ENCODE data around the gene MEOX2.

The MEOX2 gene

GRCh38 chr7:15650787-15651186 lies 35.7 kb downstream of the MEOX2 start:
- H3K4me1 ChIP-seq (ENCODE audit: control insufficient read depth in 1 of 2, insufficient read depth in 2 of 2, low read length in 2 of 2) = no peaks in the 10 kb centered on the region
- H3K4me3 ChIP-seq (ENCODE audit: low read depth in 1 of 2, low read length in 2 of 2) = no peak overlapping the region
- H3K27ac ChIP-seq (ENCODE audit: low read length) = no peak overlapping the region
- H3K9me3 ChIP-seq (ENCODE audit: control insufficient read depth in 1 of 2, low read length in 2 of 2) = no peaks in the 10 kb centered on the region
- no peaks in the 10 kb centered on the region for H3K36me3 ChIP-seq (ENCODE audit: control insufficient read depth in 1 of 2, insufficient read depth in 2 of 2, low read length in 2 of 2)
- H3K27me3 ChIP-seq (ENCODE audit: low read depth, low read length) = no peaks in the 10 kb centered on the region

- peaks cover 0 to 4% of the 10 kb centered on the region in 2 donors for H3K4me1 ChIP-seq (ENCODE audit: control insufficient read depth in 1 of 2, insufficient read depth in 2 of 2, low read length in 2 of 2)
- no peaks in the 10 kb centered on the region for H3K9me3 ChIP-seq (ENCODE audit: control insufficient read depth in 1 of 2, low read length in 2 of 2)
- H3K4me3 ChIP-seq (ENCODE audit: low read depth in 1 of 2, low read length in 2 of 2) = peak overlapping the region in 1 of 2 donors; percentile 5
- H3K27ac ChIP-seq (ENCODE audit: low read length) = no peak overlapping the region
- H3K36me3 ChIP-seq (ENCODE audit: control insufficient read depth in 1 of 2, insufficient read depth in 2 of 2, low read length in 2 of 2) = no peaks in the 10 kb centered on the region
- H3K27me3 ChIP-seq (ENCODE audit: low read depth, low read length) = no peaks in the 10 kb centered on the region
Observed at GRCh38 chr7:15648461-15648961, 38.0 kb downstream of the MEOX2 start.

GRCh38 chr7:15647309-15647708 lies 39.2 kb downstream of the MEOX2 start:
- Histone ChIP-seq H3K27ac (ENCODE audit: low read length) (no peak overlapping the region), H3K4me1 (ENCODE audit: control insufficient read depth in 1 of 2, insufficient read depth in 2 of 2, low read length in 2 of 2) (peaks cover 0 to 4% of the 10 kb centered on the region in 2 donors), H3K36me3 (ENCODE audit: control insufficient read depth in 1 of 2, insufficient read depth in 2 of 2, low read length in 2 of 2) (no peaks in the 10 kb centered on the region), H3K4me3 (ENCODE audit: low read depth in 1 of 2, low read length in 2 of 2) (no peak overlapping the region), H3K9me3 (ENCODE audit: control insufficient read depth in 1 of 2, low read length in 2 of 2) (no peaks in the 10 kb centered on the region), H3K27me3 (ENCODE audit: low read depth, low read length) (no peaks in the 10 kb centered on the region)

GRCh38 chr7:15643000-15643705 lies 43.3 kb downstream of the MEOX2 start:
- H3K36me3 ChIP-seq (ENCODE audit: control insufficient read depth in 1 of 2, insufficient read depth in 2 of 2, low read length in 2 of 2) = no peaks in the 10 kb centered on the region

GRCh38 chr7:15628876-15629275 lies 57.6 kb downstream of the MEOX2 start:
- no peaks in the 10 kb centered on the region for H3K27me3 ChIP-seq (ENCODE audit: low read depth, low read length)
- no peak overlapping the region for H3K27ac ChIP-seq (ENCODE audit: low read length)
- no peak overlapping the region for H3K4me3 ChIP-seq (ENCODE audit: low read depth in 1 of 2, low read length in 2 of 2)
- no peaks in the 10 kb centered on the region for H3K9me3 ChIP-seq (ENCODE audit: control insufficient read depth in 1 of 2, low read length in 2 of 2)
- H3K36me3 ChIP-seq (ENCODE audit: control insufficient read depth in 1 of 2, insufficient read depth in 2 of 2, low read length in 2 of 2) = no peaks in the 10 kb centered on the region
- H3K4me1 ChIP-seq (ENCODE audit: control insufficient read depth in 1 of 2, insufficient read depth in 2 of 2, low read length in 2 of 2) = peaks cover 0 to 7% of the 10 kb centered on the region in 2 donors

More at GRCh38 chr7:15643000-15643705, 43.3 kb downstream of the MEOX2 start:
- no peaks in the 10 kb centered on the region for H3K9me3 ChIP-seq (ENCODE audit: control insufficient read depth in 1 of 2, low read length in 2 of 2)
- no peak overlapping the region for H3K4me3 ChIP-seq (ENCODE audit: low read depth in 1 of 2, low read length in 2 of 2)
- H3K27me3 ChIP-seq (ENCODE audit: low read depth, low read length) = no peaks in the 10 kb centered on the region
- H3K4me1 ChIP-seq (ENCODE audit: control insufficient read depth in 1 of 2, insufficient read depth in 2 of 2, low read length in 2 of 2) = peaks cover 0 to 4% of the 10 kb centered on the region in 2 donors
- H3K27ac ChIP-seq (ENCODE audit: low read length) = no peak overlapping the region

GRCh38 chr7:15626041-15626440 lies 60.4 kb downstream of the MEOX2 start:
- no peak overlapping the region for H3K27ac ChIP-seq (ENCODE audit: low read length)
- H3K4me3 ChIP-seq (ENCODE audit: low read depth in 1 of 2, low read length in 2 of 2) = no peak overlapping the region
- no peaks in the 10 kb centered on the region for H3K36me3 ChIP-seq (ENCODE audit: control insufficient read depth in 1 of 2, insufficient read depth in 2 of 2, low read length in 2 of 2)
- H3K9me3 ChIP-seq (ENCODE audit: control insufficient read depth in 1 of 2, low read length in 2 of 2) = no peaks in the 10 kb centered on the region
- no peaks in the 10 kb centered on the region for H3K27me3 ChIP-seq (ENCODE audit: low read depth, low read length)
- peaks cover 0 to 7% of the 10 kb centered on the region in 2 donors for H3K4me1 ChIP-seq (ENCODE audit: control insufficient read depth in 1 of 2, insufficient read depth in 2 of 2, low read length in 2 of 2)

GRCh38 chr7:15625466-15625865 lies 61.0 kb downstream of the MEOX2 start:
- Histone ChIP-seq H3K4me3 (ENCODE audit: low read depth in 1 of 2, low read length in 2 of 2) (no peak overlapping the region), H3K9me3 (ENCODE audit: control insufficient read depth in 1 of 2, low read length in 2 of 2) (no peaks in the 10 kb centered on the region), H3K27me3 (ENCODE audit: low read depth, low read length) (no peaks in the 10 kb centered on the region), H3K36me3 (ENCODE audit: control insufficient read depth in 1 of 2, insufficient read depth in 2 of 2, low read length in 2 of 2) (no peaks in the 10 kb centered on the region), H3K4me1 (ENCODE audit: control insufficient read depth in 1 of 2, insufficient read depth in 2 of 2, low read length in 2 of 2) (peaks cover 0 to 7% of the 10 kb centered on the region in 2 donors), H3K27ac (ENCODE audit: low read length) (no peak overlapping the region)

GRCh38 chr7:15621468-15621867 lies 65.0 kb downstream of the MEOX2 start:
- H3K4me3 ChIP-seq (ENCODE audit: low read depth in 1 of 2, low read length in 2 of 2) = no peak overlapping the region
- H3K36me3 ChIP-seq (ENCODE audit: control insufficient read depth in 1 of 2, insufficient read depth in 2 of 2, low read length in 2 of 2) = no peaks in the 10 kb centered on the region
- no peaks in the 10 kb centered on the region for H3K27me3 ChIP-seq (ENCODE audit: low read depth, low read length)
- no peaks in the 10 kb centered on the region for H3K9me3 ChIP-seq (ENCODE audit: control insufficient read depth in 1 of 2, low read length in 2 of 2)
- H3K4me1 ChIP-seq (ENCODE audit: control insufficient read depth in 1 of 2, insufficient read depth in 2 of 2, low read length in 2 of 2) = no peaks in the 10 kb centered on the region
- H3K27ac ChIP-seq (ENCODE audit: low read length) = no peak overlapping the region

- Histone ChIP-seq H3K27ac (ENCODE audit: low read length) (no peak overlapping the region), H3K4me1 (ENCODE audit: control insufficient read depth in 1 of 2, insufficient read depth in 2 of 2, low read length in 2 of 2) (no peaks in the 10 kb centered on the region), H3K9me3 (ENCODE audit: control insufficient read depth in 1 of 2, low read length in 2 of 2) (no peaks in the 10 kb centered on the region), H3K4me3 (ENCODE audit: low read depth in 1 of 2, low read length in 2 of 2) (no peak overlapping the region), H3K36me3 (ENCODE audit: control insufficient read depth in 1 of 2, insufficient read depth in 2 of 2, low read length in 2 of 2) (no peaks in the 10 kb centered on the region), H3K27me3 (ENCODE audit: low read depth, low read length) (no peaks in the 10 kb centered on the region)
Observed at GRCh38 chr7:15620491-15621185, 65.8 kb downstream of the MEOX2 start.

- H3K36me3 ChIP-seq (ENCODE audit: control insufficient read depth in 1 of 2, insufficient read depth in 2 of 2, low read length in 2 of 2) = no peaks in the 10 kb centered on the region
- H3K4me1 ChIP-seq (ENCODE audit: control insufficient read depth in 1 of 2, insufficient read depth in 2 of 2, low read length in 2 of 2) = no peaks in the 10 kb centered on the region
- H3K27ac ChIP-seq (ENCODE audit: low read length) = no peak overlapping the region
- no peaks in the 10 kb centered on the region for H3K27me3 ChIP-seq (ENCODE audit: low read depth, low read length)
- no peak overlapping the region for H3K4me3 ChIP-seq (ENCODE audit: low read depth in 1 of 2, low read length in 2 of 2)
- no peaks in the 10 kb centered on the region for H3K9me3 ChIP-seq (ENCODE audit: control insufficient read depth in 1 of 2, low read length in 2 of 2)
Observed at GRCh38 chr7:15618275-15618674, 68.2 kb downstream of the MEOX2 start.

GRCh38 chr7:15612205-15612604 lies 74.3 kb downstream of the MEOX2 start:
- no peak overlapping the region for H3K27ac ChIP-seq (ENCODE audit: low read length)
- H3K27me3 ChIP-seq (ENCODE audit: low read depth, low read length) = no peaks in the 10 kb centered on the region
- H3K4me1 ChIP-seq (ENCODE audit: control insufficient read depth in 1 of 2, insufficient read depth in 2 of 2, low read length in 2 of 2) = no peaks in the 10 kb centered on the region
- no peak overlapping the region for H3K4me3 ChIP-seq (ENCODE audit: low read depth in 1 of 2, low read length in 2 of 2)
- no peaks in the 10 kb centered on the region for H3K36me3 ChIP-seq (ENCODE audit: control insufficient read depth in 1 of 2, insufficient read depth in 2 of 2, low read length in 2 of 2)
- H3K9me3 ChIP-seq (ENCODE audit: control insufficient read depth in 1 of 2, low read length in 2 of 2) = no peaks in the 10 kb centered on the region
